Skeletal muscle tissue (tissue), 4 donors: ENCODE measurements around the gene ADGRL3. TPM values are rescaled to one million over a fixed set of nuclear protein-coding genes. Genes with fewer than 3 reads are reported as not detected.

Experiments
- H3K27ac ChIP-seq: one replicate; pipeline ENCODE4 v1.7.0; 2013; ENCODE audit warnings: mild to moderate bottlenecking, low read depth, low read length, inconsistent platforms
- H3K27me3 ChIP-seq, 3 donors: one replicate each; pipeline ENCODE4 v1.7.0; 2013; ENCODE audit warnings: low read length in 3 of 3; ENCODE audit not compliant: control insufficient read depth in 3 of 3, insufficient read depth in 3 of 3
- H3K36me3 ChIP-seq, 3 donors: one replicate each; pipeline ENCODE4 v1.7.0; 2013; ENCODE audit warnings: low read length in 3 of 3; ENCODE audit not compliant: control insufficient read depth in 3 of 3, insufficient read depth in 3 of 3
- H3K4me1 ChIP-seq, 3 donors: one replicate each; pipeline ENCODE4 v1.7.0; 2013; ENCODE audit warnings: low read length in 3 of 3, mild to moderate bottlenecking in 3 of 3; ENCODE audit not compliant: control insufficient read depth in 3 of 3, insufficient read depth in 3 of 3
- H3K4me3 ChIP-seq, 3 donors: one replicate each; pipeline ENCODE4 v1.7.0; 2013; ENCODE audit warnings: low read length in 3 of 3
- H3K9ac ChIP-seq, 3 donors: one replicate each; pipeline ENCODE4 v1.7.0; 2013; ENCODE audit warnings: low read length in 3 of 3, mild to moderate bottlenecking in 3 of 3, moderate library complexity in 2 of 3, low read depth in 1 of 3
- H3K9me3 ChIP-seq, 3 donors: one replicate each; pipeline ENCODE4 v1.7.0; 2013; ENCODE audit warnings: low read length in 3 of 3; ENCODE audit not compliant: control insufficient read depth in 3 of 3
- total RNA-seq: library from RNA; depleted of rRNA; stranded (reverse); fragments of >200 nt; gene quantifications from one replicate; pipeline ENCODE4 v1.2.3, GENCODE V29; 2014
- donor health status: Osteomylitis.

Gene ADGRL3
- total RNA-seq, 1 donor from 2014 or later, result 59.0 TPM

- Histone ChIP-seq H3K9me3 (no peaks in the 10 kb centered on the region), H3K27ac (no peak overlapping the region), H3K4me1 (no peaks in the 10 kb centered on the region), H3K4me3 (no peak overlapping the region), H3K9ac (no peak overlapping the region), H3K27me3 (no peaks in the 10 kb centered on the region), H3K36me3 (no peaks in the 10 kb centered on the region)
These were observed 7.7 kb upstream of the ADGRL3 start for GRCh38 chr4:61192392-61192791.

GRCh38 chr4:61193863-61194262 is 6.3 kb upstream of the ADGRL3 start:
- Histone ChIP-seq H3K9ac (no peak overlapping the region), H3K4me3 (no peak overlapping the region), H3K27ac (no peak overlapping the region), H3K36me3 (no peaks in the 10 kb centered on the region), H3K4me1 (no peaks in the 10 kb centered on the region), H3K27me3 (peaks cover 0 to under 1% (median 0%) of the 10 kb centered on the region in 3 donors), H3K9me3 (no peaks in the 10 kb centered on the region)

- H3K27me3 ChIP-seq, result peaks cover under 1 to 5% (median 4%) of the 10 kb centered on the region in 3 donors
- H3K36me3 ChIP-seq, result no peaks in the 10 kb centered on the region
- no peak overlapping the region for H3K9ac ChIP-seq
- H3K9me3 ChIP-seq, result no peaks in the 10 kb centered on the region
- no peak overlapping the region for H3K27ac ChIP-seq
- no peak overlapping the region for H3K4me3 ChIP-seq
- H3K4me1 ChIP-seq, result no peaks in the 10 kb centered on the region
These were observed 5.6 kb upstream of the ADGRL3 start for GRCh38 chr4:61194571-61194970.

GRCh38 chr4:61195101-61195500 is 5.0 kb upstream of the ADGRL3 start:
- no peak overlapping the region for H3K27ac ChIP-seq
- H3K4me3 ChIP-seq, result no peak overlapping the region
- no peaks in the 10 kb centered on the region for H3K4me1 ChIP-seq
- H3K9ac ChIP-seq, result no peak overlapping the region
- H3K36me3 ChIP-seq, result no peaks in the 10 kb centered on the region
- H3K27me3 ChIP-seq, result peaks cover 4 to 6% (median 6%) of the 10 kb centered on the region in 3 donors
- H3K9me3 ChIP-seq, result no peaks in the 10 kb centered on the region

DNA sequence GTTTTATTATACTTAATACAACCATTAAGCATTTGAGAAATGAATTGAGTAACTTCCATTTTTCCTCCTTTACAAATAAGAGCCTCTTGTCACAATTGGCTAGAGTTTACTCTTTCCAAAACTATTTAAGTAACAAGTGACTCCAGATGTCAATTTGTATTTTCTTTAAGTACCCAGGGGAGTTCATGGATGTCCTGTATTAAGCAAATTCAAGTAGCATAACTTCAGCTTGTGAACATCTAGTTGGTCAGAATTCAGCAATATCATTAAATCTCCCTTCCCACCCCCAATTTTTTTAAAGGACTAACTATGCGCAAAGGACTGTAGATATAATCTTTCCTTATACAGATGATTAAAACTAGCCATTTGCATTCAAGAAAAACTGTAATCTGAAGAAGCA is 1.4 kb upstream of the ADGRL3 start:
- no peak overlapping the region for H3K4me3 ChIP-seq
- peaks cover 0 to 15% (median 2%) of the 10 kb centered on the region in 3 donors for H3K4me1 ChIP-seq
- H3K36me3 ChIP-seq, result no peaks in the 10 kb centered on the region
- no peaks in the 10 kb centered on the region for H3K9me3 ChIP-seq
- no peak overlapping the region for H3K27ac ChIP-seq
- H3K9ac ChIP-seq, result no peak overlapping the region
- H3K27me3 ChIP-seq, result peaks cover 25 to 28% (median 27%) of the 10 kb centered on the region in 3 donors

DNA sequence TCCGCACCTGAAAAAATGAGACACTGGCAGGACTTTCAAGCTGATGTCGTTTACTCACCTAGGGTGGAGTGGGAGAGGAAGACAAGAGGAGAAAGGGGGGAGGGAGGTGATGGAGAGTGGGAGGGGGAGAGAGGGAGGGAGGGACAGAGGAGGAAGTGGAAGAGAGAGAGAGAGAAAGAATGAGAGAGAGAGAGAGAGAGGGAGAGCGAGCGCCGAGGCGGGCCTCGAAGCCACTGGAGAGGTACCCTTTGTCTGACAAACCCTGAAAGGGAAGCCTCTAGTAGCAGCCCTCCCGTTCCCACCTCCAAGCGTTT is 296 bp upstream of the ADGRL3 start:
- peaks cover 25 to 28% (median 27%) of the 10 kb centered on the region in 3 donors for H3K27me3 ChIP-seq
- no peaks in the 10 kb centered on the region for H3K9me3 ChIP-seq
- no peaks in the 10 kb centered on the region for H3K36me3 ChIP-seq
- H3K27ac ChIP-seq, result no peak overlapping the region
- no peak overlapping the region for H3K9ac ChIP-seq
- H3K4me1 ChIP-seq, result peaks cover 0 to 15% (median 2%) of the 10 kb centered on the region in 3 donors
- H3K4me3 ChIP-seq, result peak overlapping the region in 1 of 3 donors; percentile 25

DNA sequence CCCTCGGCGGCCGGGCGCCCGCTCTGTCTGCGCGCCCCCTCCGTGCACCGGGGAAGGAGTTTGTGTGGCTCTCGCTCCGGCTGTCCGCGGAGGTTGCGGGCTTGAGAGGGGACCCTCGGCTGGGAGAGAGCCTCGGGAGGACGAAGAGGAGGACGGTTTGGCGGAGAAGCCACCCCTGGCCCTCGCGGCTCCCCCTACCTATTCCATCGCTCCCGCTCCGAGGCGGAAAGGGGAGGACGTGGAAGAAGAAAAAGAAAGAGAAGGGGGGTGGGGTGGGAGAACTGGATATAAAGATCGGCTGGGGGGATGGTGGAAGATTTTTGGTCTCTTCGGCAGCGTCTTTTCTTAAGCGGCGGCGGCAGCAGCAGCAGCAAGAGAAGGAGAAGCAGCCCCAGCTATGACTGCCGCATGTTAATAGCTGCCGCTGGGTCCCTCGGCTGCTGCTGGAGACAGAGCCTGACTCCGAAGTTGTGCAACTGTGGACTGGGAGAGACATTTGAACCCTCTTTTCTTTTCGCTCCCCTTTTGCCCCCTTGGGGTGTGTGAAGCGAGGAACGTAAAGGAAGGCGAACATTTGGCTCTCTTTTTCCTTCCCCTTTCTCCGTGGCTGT is 895 bp downstream of the ADGRL3 start:
- Histone ChIP-seq H3K9ac (peak overlapping the region in 2 of 3 donors; percentile 23 to 40), H3K27ac (no peak overlapping the region), H3K4me1 (peaks cover 0 to 15% (median 2%) of the 10 kb centered on the region in 3 donors), H3K4me3 (peak overlapping the region; percentile 58 to 61 (median 60)), H3K36me3 (no peaks in the 10 kb centered on the region), H3K9me3 (no peaks in the 10 kb centered on the region), H3K27me3 (peaks cover 27 to 28% (median 28%) of the 10 kb centered on the region in 3 donors)

GRCh38 chr4:61201561-61201960 is 1.4 kb downstream of the ADGRL3 start:
- Histone ChIP-seq H3K4me1 (peaks cover 0 to 15% (median 2%) of the 10 kb centered on the region in 3 donors), H3K27ac (no peak overlapping the region), H3K36me3 (no peaks in the 10 kb centered on the region), H3K9ac (peak overlapping the region in 2 of 3 donors; percentile 23 to 40), H3K27me3 (peaks cover 27 to 28% (median 28%) of the 10 kb centered on the region in 3 donors), H3K4me3 (peak overlapping the region; percentile 58 to 61 (median 60)), H3K9me3 (no peaks in the 10 kb centered on the region)

DNA sequence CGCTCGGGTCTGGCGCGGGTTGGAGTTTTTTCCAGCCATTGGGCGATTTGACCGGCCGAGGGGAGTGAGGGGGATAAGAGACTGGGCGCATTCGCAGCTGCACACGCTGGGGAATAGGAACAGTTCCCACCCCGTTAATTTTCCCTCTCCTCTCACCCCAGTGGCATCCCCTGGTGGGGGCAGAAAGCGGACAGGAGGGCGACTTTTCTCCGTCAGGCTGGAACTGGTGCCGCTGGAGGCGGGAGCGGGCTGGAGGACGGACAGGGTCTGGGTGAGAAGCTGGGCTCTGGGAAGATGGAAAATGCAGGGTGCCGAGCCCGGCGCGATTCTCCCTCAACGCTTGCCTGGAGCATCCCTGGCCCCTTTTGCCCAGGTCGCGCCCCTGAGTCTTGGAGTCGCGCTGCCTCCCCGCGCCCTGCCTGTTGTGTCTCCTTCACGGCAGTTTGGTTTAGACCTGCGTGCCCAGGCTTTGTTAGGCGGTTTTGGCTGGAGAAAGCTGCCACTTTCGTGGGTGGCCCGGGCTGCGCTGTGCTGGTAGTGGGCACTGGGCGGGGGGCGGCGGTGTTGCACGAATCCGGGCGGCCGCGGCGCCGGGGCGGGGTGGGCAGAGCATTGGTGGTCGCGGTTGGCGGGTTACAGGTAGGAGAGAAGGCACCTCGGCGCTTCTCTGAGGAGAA is 2.0 kb downstream of the ADGRL3 start:
- Histone ChIP-seq H3K4me3 (peak overlapping the region; percentile 58 to 61 (median 60)), H3K27ac (no peak overlapping the region), H3K9ac (no peak overlapping the region), H3K4me1 (peaks cover 0 to 15% (median 2%) of the 10 kb centered on the region in 3 donors), H3K9me3 (no peaks in the 10 kb centered on the region), H3K36me3 (no peaks in the 10 kb centered on the region), H3K27me3 (peaks cover 27 to 28% (median 28%) of the 10 kb centered on the region in 3 donors)
